ENCODE measurements around the gene ABHD2.

Gene ABHD2

DNA sequence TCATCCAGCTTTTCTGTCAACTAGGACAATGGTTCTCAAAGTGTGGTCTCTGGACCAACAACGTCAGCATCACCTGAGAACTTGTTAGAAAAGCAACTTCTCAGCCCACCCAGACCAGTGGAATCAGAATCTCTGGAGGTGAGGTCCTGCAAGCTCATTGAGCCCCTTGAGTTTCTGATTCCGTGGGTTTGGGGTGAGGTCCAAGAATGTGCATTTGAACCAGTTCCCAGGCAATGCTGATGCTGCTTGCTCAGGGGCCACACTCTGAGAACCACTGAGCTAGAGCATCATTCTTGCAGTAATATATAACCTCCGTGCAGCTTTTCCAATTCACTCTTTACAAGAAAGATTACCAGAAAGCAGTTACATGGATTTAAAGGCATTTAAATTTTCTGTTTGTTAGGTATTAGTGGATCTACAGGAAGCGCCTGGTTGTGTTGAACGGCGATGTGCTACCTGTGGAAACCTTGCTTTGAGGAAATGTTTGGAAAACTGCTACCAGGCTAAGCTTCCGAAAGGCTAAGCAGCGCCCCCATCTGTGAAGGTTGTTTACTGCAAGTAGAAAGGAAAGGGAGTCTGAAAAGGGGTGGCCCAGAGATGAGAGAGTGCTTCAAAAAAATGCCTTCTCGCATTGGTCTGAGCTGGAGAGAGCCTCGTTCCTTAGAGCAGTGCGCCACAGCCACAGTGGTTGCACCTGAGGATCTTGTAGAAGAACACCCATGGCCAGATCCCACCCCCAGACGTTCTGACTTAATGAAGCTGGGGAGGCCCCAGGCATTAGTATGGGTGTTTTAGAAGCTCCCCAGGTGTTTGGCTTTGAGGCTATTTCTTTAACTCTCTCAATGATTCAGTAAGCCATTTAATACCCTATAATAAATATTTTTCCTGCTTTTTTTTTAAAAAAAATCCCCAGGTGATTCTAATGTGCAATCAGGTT lies 83.1 kb downstream of the ABHD2 start:
- peak; percentile 61 for DNase-seq

DNA sequence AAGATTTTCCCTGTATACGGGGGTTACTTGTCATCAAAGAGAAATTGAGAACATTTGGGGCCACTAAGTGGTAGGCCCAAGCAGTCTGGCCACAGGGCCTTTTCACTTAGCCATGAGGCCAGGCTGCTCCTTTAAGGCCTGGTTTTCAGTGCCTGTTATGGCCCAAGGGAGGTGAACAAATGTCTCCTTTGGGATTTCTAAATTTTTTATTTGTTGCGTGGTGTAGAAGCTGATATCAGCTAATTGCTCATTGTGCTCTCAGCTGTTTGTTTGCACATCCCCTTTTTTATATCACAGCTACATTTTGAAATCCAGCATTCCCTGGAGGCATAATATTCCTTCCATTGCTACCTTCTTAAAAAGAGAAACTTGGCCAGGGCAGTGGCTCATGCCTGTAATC lies 84.7 kb downstream of the ABHD2 start:
- DNase-seq: no peak

DNA sequence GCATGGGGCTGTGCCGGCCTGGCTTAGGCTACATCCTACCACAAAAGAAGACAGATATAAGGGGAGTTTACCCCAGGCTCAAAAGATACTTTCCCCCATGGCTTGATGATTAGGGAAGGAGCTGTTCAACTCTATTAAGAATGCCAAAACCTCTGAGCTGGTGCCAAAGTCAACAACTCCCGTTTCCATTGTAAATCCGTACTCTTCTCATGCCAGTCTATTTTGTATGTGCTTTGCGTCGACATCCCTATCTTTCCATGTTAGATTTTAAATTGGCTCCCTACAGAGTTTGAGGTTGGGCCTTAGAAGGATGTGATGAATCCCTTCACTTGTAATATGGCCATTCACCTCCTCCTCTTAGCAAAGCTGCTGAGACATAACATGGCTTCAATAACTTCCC lies 86.2 kb downstream of the ABHD2 start:
- no peak for DNase-seq

DNA sequence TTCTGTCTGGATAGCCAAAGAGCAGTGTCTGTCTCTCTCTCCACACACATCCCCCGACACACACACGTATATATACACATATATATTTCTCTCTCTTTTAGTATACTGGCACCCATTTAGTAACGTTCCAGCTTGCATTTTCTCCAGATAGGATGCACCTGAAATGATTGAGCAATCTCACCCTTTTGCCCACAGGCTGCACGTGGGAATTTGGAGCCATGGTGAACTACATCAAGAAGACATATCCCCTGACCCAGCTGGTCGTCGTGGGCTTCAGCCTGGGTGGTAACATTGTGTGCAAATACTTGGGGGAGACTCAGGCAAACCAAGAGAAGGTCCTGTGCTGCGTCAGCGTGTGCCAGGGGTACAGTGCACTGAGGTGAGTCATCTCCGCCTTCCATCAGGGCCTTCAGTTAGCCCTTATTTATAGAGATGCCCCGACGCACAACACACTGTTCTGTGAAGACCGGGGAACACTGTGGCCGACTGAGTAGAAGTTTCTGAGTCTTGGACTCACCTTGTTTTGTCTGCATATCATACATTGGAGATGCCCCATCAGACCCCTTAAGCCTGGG lies 87.4 kb downstream of the ABHD2 start:
- DNase-seq: no peak

DNA sequence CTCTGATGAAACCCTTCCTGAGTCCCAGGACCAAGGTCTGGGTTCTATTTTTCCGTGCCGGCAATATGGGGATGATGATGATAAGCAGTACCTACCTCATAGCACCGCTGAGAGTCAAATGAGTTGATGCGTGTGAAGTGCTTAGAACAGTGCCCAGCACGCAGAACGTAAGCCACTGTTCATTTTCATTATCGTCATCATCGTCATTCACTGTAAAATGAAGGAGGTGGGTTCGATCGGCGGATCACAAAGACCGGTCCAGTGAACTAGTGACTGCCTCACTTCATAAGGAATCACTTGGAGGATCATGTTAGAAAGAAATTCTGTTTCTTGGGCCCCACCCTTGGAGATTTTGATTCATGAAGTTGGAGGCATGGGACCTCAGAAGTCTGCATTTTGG lies 88.9 kb downstream of the ABHD2 start:
- no peak for DNase-seq

DNA sequence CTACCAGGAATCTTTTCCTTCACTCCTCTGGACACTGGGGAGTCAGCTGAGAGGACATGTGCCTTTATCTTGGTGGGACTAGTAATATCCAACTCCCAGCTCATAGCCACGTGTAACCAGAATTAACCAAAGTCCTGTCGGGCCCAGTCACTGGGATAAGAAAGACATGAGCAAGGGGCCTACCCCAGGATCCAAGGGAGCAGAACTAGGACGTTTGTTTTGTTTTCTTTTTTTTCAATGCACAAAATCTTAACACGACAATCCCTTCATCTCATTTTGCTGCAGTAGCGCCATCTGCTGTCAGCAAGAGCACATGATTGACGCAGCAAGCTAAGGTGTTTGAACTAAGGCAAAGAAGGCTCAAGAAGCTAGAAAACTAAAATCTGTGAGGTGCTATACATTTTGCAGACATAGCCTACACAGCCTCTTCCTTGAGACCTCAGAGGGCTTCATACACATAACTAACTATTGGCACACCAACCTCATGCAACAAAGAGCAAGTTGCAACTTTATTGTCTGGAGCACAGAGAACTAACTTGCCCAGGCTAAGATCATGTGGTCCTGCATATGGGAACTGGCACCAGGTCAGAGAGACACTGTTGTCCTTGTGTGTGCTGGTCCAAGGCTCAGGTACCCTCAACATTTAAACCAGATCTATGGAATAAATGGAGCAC lies 89.5 kb downstream of the ABHD2 start:
- peak; percentile 78 for DNase-seq

DNA sequence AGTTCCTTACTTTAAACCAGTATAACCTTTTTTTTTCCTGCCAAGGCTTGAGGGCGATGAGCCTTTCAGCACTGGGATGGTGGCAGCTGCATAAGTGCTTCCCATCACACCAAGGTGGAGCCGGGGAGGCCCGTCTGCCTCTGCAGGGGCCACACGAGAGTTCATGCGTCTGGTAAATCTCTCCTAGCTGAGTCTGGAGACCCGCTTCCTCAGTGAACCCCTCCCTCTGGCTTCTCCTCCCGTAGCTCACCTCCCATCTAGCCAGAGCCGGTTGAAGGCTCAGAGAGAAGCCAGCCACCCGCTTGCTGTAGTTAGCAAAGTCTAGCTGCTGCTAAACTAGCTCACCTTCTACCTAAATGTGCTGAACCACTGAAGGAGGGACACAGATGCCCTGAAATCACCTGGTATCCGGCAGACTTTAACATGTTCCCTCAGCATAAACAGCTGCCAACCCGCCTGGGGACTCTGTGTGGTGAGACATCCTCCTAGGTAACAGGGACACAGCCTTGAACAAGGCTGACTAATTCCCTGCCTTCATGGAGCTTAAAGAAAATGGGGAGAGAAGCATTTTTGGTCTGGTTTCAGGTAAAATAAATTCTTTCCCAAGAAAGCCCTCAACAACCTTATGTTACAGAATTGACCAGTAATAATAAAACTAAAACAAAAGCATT lies 90.2 kb downstream of the ABHD2 start:
- DNase-seq: no peak

DNA sequence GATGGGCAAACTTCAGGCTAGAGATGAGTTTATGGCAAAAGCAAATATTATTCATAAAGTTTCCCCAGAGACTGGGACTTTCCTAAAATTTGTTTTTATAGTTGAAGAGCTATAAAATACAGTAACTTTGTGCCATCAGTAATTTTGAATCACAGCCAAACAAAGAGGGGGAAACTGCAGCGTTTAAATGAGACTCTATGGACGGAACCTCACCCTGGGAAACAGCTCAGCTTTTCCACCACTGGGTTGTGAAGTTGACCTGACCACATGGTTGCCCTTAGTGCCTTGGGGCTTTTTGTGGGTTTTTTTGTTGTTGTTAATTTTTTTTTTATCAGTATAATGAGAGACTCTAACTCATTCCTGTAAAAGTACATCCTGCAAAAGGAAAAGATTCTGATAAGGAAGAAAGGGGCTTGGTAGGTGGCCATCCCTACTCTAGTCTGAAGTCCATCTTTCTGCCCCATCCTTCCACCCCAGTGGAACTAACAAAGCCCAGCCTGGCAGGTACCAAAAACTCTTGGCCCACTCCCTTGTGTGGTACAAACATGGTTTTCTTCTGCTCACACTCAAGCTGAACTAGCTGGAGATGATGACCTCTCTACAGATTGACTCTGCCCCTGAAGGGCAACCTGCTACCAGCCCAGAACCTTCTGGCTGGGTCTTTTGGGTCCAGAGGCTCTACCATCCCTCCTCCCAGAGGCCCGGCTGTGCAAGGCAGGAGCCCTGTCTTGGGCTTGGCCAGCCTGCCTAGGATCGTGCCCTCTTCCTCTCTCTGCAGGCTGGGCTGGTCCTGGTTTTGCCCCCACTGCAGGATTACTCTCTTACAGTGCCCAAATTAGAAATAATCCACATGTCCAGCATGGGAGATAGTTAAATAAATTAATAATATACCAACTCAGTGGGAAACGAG lies 92.0 kb downstream of the ABHD2 start:
- no peak for DNase-seq

DNA sequence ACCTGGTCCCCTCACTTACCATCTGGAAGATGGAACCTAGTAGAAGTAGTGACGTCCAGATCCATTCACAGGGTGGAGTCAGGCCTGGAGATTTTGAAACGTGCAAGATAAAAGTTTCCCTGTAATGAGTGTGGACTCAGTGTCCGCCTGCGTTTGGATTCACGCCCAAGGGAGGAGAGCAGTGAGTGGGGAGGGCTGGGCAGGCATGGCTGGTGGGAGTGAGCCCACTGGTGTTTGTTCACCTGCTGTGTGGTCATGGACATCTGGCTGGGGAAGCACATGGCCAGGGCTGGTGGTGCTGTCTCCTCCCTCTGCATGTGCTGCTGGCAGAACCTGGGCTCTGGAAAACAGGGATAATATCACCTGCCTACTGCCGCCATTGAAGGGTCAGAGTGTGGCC lies 96.1 kb downstream of the ABHD2 start:
- no peak for DNase-seq

DNA sequence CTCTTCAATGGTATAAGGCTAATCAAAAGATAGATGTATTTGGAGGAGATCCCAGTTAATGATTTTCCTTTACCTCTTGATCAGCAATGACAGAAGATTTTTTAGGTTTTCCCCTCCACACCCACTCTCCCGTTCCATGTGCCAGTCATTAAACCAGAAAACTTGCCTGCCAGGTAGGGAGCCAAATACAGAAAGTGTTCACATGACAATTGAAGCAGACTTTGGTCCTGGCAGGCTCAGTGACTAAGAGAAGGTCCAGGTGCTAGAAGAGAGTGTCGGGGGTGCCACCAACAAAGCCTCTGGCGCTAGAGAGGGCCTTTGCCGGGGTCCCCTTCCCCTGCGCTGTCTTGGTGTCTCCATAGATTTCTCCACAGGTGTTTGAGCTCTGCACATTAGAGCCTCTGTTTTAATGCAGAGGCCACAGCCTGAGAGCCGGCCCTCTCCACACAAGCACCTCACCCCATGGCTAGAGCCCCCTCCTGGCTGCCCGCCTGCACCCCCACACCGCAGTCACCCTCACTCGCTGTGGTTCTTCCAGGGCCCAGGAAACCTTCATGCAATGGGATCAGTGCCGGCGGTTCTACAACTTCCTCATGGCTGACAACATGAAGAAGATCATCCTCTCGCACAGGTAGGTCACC lies 96.8 kb downstream of the ABHD2 start:
- no peak for DNase-seq

DNA sequence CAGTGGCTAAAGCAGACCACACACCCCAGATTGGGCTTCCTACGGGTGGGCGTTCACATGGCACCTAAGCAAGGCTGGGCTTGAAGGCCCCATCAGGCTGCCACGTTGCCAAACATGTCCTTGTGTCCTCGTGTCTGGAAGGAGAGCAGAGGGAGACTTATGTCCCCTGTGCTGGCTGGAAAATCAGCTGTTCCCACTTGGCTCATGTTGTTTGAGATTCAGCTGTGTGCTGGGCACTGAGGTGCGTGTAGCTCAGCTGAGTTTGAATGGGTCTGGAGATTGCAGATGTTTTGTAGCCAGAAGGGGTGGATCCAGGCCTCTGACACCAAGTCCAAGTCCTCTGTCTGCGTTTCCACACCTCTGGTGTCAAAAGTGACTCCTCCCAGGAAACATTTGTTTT lies 98.5 kb downstream of the ABHD2 start:
- DNase-seq: no peak

DNA sequence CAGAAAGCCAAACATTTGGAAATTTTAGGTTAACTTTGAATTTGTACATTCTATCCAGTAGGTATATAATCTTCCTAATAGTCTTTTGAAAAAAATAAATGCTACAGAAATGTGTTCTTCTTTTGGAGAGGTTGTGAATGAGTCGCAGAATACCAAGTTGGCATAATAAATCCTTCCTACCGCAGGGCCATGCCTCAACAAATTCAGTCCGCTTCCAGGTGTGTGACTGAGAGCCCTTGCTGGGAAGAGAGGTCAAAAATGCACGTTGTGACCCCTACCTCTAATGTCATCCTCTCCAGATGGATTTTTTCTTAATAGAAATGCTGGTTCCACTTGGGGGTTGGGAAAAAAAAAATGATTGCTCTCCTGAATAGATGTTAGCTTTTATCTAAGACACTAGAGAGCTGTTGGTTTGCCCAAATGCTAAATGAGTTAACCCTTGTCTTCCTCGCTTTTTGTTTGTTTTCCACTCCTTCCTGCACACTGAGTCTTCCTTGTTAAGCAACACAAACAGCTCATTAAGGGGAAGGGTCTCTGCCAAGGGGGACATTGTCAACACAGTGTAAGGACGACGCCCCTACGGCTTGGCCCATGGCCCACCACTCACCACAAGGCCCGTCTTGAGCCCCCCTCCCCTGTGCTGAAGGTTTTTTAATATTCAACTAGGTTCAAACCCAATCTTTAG lies 99.2 kb downstream of the ABHD2 start:
- no peak for DNase-seq

DNA sequence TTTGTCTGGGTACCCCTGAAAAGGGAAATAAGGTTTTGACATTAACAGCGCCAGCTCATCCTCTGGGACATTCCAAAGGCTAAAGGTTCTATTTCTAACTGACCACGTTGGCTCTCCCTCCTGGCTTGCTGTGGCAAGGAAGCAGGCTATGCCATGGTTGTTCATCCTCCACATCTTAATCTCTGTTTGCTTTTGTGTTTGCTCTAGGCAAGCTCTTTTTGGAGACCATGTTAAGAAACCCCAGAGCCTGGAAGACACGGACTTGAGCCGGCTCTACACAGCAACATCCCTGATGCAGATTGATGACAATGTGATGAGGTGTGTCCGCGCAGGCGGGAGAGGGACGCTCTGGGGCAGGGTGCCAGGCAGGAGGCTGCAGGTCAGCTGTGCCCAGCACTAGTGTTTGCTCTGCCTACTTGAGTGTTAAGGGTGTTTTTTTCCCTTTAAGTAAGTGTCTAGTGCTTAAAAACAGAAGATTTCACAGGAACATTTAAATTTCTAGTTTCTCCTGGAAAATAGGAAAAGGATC lies 99.8 kb downstream of the ABHD2 start:
- no peak for DNase-seq

DNA sequence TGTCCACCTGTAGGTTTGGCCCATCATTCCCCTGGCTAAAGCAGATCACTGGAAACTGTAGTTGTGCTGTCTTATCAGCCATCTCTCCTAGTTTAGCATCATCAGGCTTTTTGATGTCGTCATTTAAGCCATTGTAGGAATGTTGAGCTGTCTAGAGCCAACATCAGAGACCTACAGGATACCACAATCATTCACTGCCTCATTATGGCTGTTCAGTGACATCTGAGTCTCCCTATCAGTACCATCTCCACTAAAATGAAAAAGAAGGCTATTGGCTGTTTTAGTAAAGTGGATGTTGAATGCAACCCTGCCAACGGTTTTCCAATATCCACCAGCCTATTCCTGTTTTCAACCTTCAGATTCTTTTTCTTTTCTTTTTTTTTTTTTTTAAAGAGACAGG lies 103.9 kb downstream of the ABHD2 start:
- DNase-seq: no peak

DNA sequence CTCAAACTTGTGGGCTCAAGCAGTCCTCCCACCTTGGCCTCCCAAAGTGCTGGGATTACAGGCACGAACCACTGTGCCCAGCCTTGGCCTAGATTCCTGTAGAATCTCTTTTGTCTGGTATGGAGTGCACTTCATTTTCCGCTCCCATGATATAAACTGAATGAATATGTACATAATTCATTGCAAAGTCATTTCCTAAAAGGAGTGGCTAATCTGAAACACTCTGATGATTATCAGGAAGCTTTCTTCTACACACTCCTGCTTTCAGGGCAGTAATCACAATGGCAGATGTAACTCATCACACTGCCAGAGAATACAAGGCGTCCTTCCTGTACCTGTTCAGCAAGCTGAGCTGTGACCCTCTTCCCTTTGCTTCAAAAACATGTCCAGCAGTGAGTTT lies 104.5 kb downstream of the ABHD2 start:
- DNase-seq: no peak

DNA sequence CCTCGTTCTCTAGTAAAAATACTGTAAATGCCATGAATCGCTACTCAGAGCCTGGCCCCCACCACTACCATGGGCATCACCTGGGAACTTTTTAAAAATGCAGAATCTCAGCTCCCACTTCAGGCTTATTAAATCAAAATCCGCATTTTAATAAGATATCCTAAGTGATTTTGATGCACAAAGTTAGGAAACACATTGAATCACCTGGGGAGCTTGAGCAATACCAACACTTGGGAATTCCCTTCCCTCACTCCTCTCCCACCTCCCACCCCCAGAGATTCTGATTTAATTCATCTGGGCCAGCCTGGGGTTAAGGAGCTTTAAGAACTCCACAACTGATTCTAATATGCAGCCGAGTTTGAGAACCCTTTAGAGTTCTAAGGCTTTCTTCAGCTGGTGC lies 106.4 kb downstream of the ABHD2 start:
- no peak for DNase-seq

DNA sequence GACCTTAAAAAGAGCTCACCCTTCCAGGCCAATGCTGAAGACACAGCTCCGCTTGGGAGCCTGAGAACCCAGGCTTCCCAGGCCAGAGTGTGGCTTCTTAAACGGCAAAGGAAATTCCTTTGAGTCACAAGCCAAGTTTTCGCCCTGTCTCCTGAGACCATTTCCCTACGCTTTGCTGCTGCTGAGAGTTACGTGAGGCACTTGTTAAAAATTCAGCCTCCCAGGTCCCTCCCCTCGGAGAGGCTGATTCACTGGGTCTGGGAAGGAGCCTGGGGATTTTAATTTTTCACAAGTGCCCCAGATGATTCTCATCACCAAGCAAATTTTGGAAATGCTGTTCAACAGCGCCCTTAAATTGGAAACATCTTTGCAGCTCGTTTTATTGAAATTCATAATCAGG lies 107.6 kb downstream of the ABHD2 start:
- no peak for DNase-seq

DNA sequence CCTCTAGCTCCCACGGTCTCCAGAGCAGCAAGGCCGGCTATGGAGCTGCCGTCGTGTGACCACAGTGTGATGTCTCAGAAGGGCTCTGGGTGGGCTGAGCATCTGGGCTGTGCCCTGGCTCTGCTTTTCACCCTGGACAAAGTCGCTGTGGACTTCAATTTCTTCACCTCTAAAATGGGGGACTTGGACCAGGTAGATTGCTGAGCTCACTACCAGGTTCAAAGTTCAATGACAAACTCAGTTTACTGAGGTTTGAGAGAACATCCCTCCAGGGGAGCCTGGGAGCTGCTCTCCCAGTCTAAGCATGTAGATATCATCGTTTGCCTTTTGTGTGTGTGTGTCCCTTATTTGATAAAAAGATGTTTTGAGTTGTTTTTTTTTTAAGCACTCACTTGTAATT lies 108.0 kb downstream of the ABHD2 start:
- DNase-seq: no peak

DNA sequence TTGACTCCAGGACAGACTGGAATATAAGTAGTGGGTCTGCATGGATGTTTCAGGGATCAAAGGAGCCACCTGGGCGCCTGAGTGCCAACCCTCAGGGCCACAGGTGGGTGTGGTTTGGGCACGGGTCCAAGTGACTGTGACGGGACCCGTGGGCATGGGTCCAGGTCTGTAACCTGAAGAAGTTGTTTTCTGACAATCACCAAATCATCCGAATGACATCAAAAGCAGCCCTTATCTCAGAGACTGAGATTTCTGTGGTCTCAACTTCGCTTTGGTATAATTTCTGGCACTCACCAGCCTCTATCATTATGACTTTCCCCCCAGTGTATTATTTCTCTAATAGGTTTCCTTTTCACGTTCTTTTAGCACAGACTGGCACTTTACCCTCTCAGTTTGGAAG lies 108.7 kb downstream of the ABHD2 start:
- no peak for DNase-seq

DNA sequence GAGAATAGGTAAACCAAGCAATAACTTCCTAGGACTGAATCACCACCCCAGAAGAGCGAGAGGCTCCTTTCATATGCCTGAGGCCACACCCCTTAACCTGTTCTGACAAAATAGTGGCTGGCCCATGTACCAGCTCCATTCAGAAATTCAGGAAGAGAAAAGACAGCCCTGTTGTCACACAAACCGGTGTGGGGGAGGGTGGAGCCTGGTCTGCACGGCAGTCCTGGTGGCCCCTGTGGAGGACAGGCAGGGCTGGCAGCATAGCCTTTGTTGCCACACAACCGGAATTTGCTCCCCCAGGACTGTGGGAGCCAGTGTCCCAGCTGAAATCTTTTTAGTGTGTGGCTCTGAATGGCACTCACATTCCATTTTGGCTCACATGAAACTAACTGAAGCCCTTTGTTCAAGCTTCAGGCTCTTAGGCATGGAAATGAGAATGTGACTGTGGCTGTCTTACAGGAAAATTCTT lies 109.3 kb downstream of the ABHD2 start:
- no peak for DNase-seq

DNA sequence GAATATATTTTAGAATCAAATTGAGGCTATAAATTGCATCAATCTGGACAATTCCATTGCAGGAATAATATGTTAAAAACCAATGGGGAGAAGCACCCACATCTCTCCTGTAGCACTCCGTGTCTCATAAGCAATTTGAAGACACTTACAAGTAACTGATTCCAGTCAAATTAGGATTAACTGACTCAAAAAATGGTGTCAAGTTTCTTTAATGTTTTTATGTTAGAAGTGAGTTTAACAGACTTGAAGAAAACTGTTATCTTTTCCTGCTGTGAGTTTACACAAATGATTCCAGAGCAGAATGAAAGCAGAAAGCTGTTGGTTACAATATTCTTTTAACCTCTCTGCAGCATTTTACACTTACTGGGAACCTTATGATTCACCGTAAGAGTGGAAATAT lies 109.9 kb downstream of the ABHD2 start:
- no peak for DNase-seq
